Choroid plexus epithelial cell (primary cell): Measurements from ENCODE around the gene GPRC6A.

Source experiments
- DNase-seq: peaks from one replicate; pipeline ENCODE4 v3.0.0-alpha.2; 2010; ENCODE audit warnings: low read depth
- H3K4me3 ChIP-seq: 2 replicates; pipeline ENCODE4 v1.5.1; 2011; ENCODE audit warnings: low read depth, mild to moderate bottlenecking, control low read depth, low read length, moderate library complexity
- CTCF ChIP-seq: conservative IDR thresholded peaks from 2 replicates; pipeline ENCODE4 v1.5.1; 2011; ENCODE audit warnings: low read depth, mild to moderate bottlenecking, control low read depth, inconsistent platforms, low read length, moderate library complexity

The GPRC6A gene

DNA sequence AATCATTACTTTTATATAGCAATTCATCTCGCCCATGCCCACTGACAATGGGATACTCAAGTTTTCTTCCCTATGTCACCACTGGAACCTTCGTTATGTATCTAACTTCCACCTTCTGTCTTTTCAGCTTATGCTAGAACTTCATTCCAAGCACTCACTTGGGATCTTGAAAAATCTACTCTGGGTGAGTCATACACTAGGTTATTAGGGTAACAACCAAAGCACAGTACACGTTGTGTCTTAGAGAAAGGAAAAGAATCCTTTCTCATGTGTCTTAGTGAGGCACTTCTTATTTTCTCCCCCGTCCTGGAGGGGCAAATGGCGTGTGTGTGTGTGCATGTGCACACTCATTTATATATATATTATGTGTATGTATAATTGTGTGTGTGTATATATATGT, 45.0 kb downstream of the GPRC6A start:
- no peak overlapping the region for H3K4me3 ChIP-seq
- no peak for TF ChIP-seq CTCF
- peak; percentile 62 for DNase-seq

DNA sequence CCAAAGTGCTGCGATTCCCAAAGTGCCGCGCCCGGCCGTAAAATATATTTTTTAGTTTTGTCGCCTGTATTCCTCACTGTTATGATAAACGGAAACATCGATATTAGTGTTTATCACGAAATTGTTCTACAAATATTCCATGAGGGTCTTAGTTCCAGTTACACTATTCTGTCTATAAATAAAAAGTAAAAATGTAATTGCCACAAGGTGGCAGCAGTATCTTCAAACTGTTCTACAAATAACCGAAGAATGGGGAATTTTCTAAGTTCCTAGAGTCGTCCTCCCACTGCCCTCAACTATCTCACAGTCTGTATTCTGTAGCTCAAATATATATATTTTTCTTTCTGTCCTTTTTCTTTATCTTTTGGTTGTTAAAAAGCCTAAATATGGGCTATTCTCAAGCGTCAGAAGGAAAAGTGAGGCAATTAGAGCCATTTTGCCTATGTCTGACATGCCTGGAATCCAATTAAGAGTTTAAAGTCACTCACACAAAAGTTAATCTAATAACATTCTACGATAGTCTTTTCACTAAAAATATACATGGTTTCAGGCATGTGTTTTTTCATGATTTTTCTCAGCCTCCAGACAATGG, 49.2 kb downstream of the GPRC6A start:
- DNase-seq: peak; percentile 72
- peak; percentile 43 for TF ChIP-seq CTCF
- H3K4me3 ChIP-seq: no peak overlapping the region

- peak; percentile 74 for DNase-seq
- H3K4me3 ChIP-seq: no peak overlapping the region
- no peak for TF ChIP-seq CTCF
Measured at GRCh38 chr6:116773886-116774285, 55.0 kb downstream of the GPRC6A start.

GRCh38 chr6:116772450-116772849, 56.4 kb downstream of the GPRC6A start:
- no peak for TF ChIP-seq CTCF
- DNase-seq: no peak

DNA sequence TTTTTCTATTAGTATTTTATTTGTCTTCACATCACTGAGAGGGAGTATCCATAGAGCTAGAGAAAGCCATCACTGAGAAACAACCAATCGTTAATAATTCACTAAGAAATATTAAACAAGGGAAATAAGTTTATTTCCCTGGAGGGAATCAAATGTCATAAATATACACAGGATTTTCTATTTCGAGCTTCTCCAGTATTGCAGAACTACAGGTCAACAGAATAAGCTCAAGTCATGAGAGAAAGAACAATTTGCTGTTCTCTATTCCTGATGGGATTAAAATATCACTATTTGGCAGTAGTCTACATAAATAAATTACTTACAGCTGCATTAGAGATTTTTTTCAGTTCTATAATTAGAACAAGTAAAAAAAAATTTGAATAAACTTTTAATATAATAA, 61.2 kb downstream of the GPRC6A start:
- no peak for TF ChIP-seq CTCF
- DNase-seq: no peak

More at GRCh38 chr6:116772450-116772849, 56.4 kb downstream of the GPRC6A start:
- H3K4me3 ChIP-seq: no peak overlapping the region

GRCh38 chr6:116766506-116767176, 62.2 kb downstream of the GPRC6A start:
- no peak for TF ChIP-seq CTCF
- peak; percentile 10 for DNase-seq
- no peak overlapping the region for H3K4me3 ChIP-seq

More for the DNA sequence above, 61.2 kb downstream of the GPRC6A start:
- no peak overlapping the region for H3K4me3 ChIP-seq
